ENCODE data around the gene CUX1.

- TF ChIP-seq CTCF (IDR thresholded peaks at IDR 0.05) (no peak), EP300 (IDR thresholded peaks at IDR 0.05) (no peak), POLR2A (IDR thresholded peaks at IDR 0.05) (no peak)
These were observed 133.2 kb downstream of the CUX1 start for GRCh38 chr7:101950450-101951119.

Data from ovary (tissue), 3 donors.